B cell (primary cell): ENCODE results near the gene ZFAND5. TPM values are rescaled to one million over a fixed set of nuclear protein-coding genes. Genes with fewer than 3 reads are reported as not detected.

Experiments
- ATAC-seq: fragments of 200-7000 bp; cut with Tn5 transposase; one replicate; pipeline ENCODE4 v1.10.0; 2021; ENCODE audit warnings: low read depth, mild to moderate bottlenecking, moderate number of reproducible peaks, moderate library complexity
- CTCF ChIA-PET: fragments of 350-600 bp; sonication (Branson Sonifier 250); formaldehyde crosslinking; loops from one replicate; lab custom pipeline; 2021; ENCODE audit warnings: antibody characterized with exemption, inconsistent platforms; lab: Charles Lee
- POLR2A ChIA-PET: fragments of 350-600 bp; sonication (Branson Sonifier 250); formaldehyde crosslinking; loops from one replicate; lab custom pipeline; 2021; ENCODE audit warnings: antibody characterized with exemption; lab: Charles Lee
- DNase-seq: peaks from one replicate; pipeline ENCODE4 v3.0.0; 2013
- H2AFZ ChIP-seq: 2 replicates; pipeline ENCODE4 v1.6.1; 2012; ENCODE audit warnings: mild to moderate bottlenecking, low read depth, low read length; ENCODE audit not compliant: insufficient read depth, poor library complexity, severe bottlenecking
- H3K27ac ChIP-seq, 2 donors: 1 replicate in 1 of 2; 2 replicates in 1 of 2; pipeline ENCODE4 v1.5.1; 2012 to 2013; ENCODE audit warnings: low read length in 2 of 2, mild to moderate bottlenecking in 2 of 2, moderate library complexity in 1 of 2
- H3K27me3 ChIP-seq, 4 experiments: fragments of 200-600 bp in 1 of 4; sonication (generic) in 1 of 4; replicated peaks in 1 of 4; 1 replicate in 2 of 4; 2 replicates in 2 of 4; pipeline versions ENCODE4 v1.6.1 to v1.7.0; 2013 to 2016; ENCODE audit warnings: low read length in 3 of 4, mild to moderate bottlenecking in 2 of 4, mixed read lengths in 1 of 4, moderate library complexity in 1 of 4; ENCODE audit not compliant: insufficient read depth in 4 of 4, control insufficient read depth in 3 of 4; ENCODE audit errors: control extremely low read depth in 1 of 4
- H3K36me3 ChIP-seq, 2 experiments: replicated peaks in 1 of 2; 1 replicate in 1 of 2; 2 replicates in 1 of 2; pipeline versions ENCODE4 v1.6.1 to v1.7.1; 2013; ENCODE audit warnings: low read length in 1 of 2; ENCODE audit not compliant: insufficient read depth in 2 of 2, control insufficient read depth in 1 of 2; ENCODE audit errors: control extremely low read depth in 1 of 2, extremely low read depth in 1 of 2
- H3K4me1 ChIP-seq, 2 donors: fragments of 200-600 bp in 1 of 2; sonication (generic) in 1 of 2; 1 replicate in 1 of 2; 2 replicates in 1 of 2; pipeline versions ENCODE4 v1.5.1 to v1.6.1; 2013 to 2017; ENCODE audit warnings: low read length in 2 of 2; ENCODE audit not compliant: control insufficient read depth in 2 of 2, insufficient read depth in 2 of 2
- H3K4me2 ChIP-seq: replicated peaks from 2 replicates; pipeline ENCODE3; 2012; ENCODE audit warnings: mild to moderate bottlenecking, low read depth, low read length; ENCODE audit not compliant: poor library complexity, severe bottlenecking
- H3K4me3 ChIP-seq, 5 experiments: fragments of 200-600 bp in 1 of 5; sonication (generic) in 1 of 5; 1 replicate in 3 of 5; 2 replicates in 2 of 5; pipeline versions ENCODE4 v1.5.1 to v1.7.0; 2011 to 2016; ENCODE audit warnings: low read length in 4 of 5, mild to moderate bottlenecking in 4 of 5, low read depth in 2 of 5, control low read depth in 1 of 5, moderate library complexity in 1 of 5; ENCODE audit not compliant: insufficient read depth in 1 of 5; ENCODE audit errors: control extremely low read depth in 1 of 5, extremely low read depth in 1 of 5
- H3K79me2 ChIP-seq: fragments of 200-600 bp; sonication (generic); one replicate; pipeline ENCODE4 v1.6.0; 2016; ENCODE audit warnings: low read length; ENCODE audit not compliant: control insufficient read depth, insufficient read depth
- H3K9ac ChIP-seq: fragments of 200-600 bp; sonication (generic); 2 replicates; pipeline ENCODE4 v1.6.1; 2017; ENCODE audit warnings: mild to moderate bottlenecking, low read length, moderate library complexity
- H3K9me3 ChIP-seq, 3 donors: one replicate each; pipeline versions ENCODE4 v1.6.1 to v1.7.1; 2013; ENCODE audit warnings: low read length in 2 of 3; ENCODE audit not compliant: control insufficient read depth in 2 of 3, insufficient read depth in 1 of 3; ENCODE audit errors: control extremely low read depth in 1 of 3
- H4K20me1 ChIP-seq: 2 replicates; pipeline ENCODE4 v1.6.0; 2012; ENCODE audit warnings: mild to moderate bottlenecking, low read length; ENCODE audit not compliant: insufficient read depth, control insufficient read depth, poor library complexity, severe bottlenecking
- H3K27ac Mint-ChIP-seq: one replicate; pipeline ENCODE4 v1.8.0; 2021; ENCODE audit warnings: mixed read lengths
- H3K27me3 Mint-ChIP-seq: one replicate; pipeline ENCODE4 v1.8.0; 2021; ENCODE audit warnings: mixed read lengths
- H3K4me1 Mint-ChIP-seq: one replicate; pipeline ENCODE4 v1.8.0; 2021; ENCODE audit warnings: mixed read lengths
- H3K4me3 Mint-ChIP-seq: one replicate; pipeline ENCODE4 v1.8.0; 2021; ENCODE audit warnings: mixed read lengths
- H3K9me3 Mint-ChIP-seq: one replicate; pipeline ENCODE4 v1.8.0; 2022; ENCODE audit warnings: mixed read lengths; ENCODE audit not compliant: insufficient read depth
- CTCF ChIP-seq: fragments of 200-600 bp; IDR thresholded peaks from one replicate; pipeline ENCODE4 v1.8.0; 2022; ENCODE audit warnings: antibody characterized with exemption, mild to moderate bottlenecking
- EZH2 ChIP-seq: IDR thresholded peaks from 2 replicates; pipeline ENCODE4 v1.6.1; 2012; ENCODE audit warnings: borderline replicate concordance, low read depth, mild to moderate bottlenecking, moderate library complexity, low read length; ENCODE audit not compliant: insufficient read depth, poor library complexity, severe bottlenecking
- WGBS: methylation state at CpG from one replicate; pipeline ENCODE4 v1.1.5; 2013; ENCODE audit warnings: missing lambda C conversion rate; ENCODE audit not compliant: insufficient coverage; 5-methylcytosine and 5-hydroxymethylcytosine counted together
- intact Hi-C: fragments of 100-400 bp; cut with micrococcal nuclease; formaldehyde crosslinking; loops from one replicate; pipeline ENCODE4 v1.10.0; 2022
- polyA plus RNA-seq: library from polyadenylated mRNA; depleted of rRNA; stranded (reverse); fragments of >200 nt; gene quantifications from 2 replicates; pipeline ENCODE4 v1.2.3, GENCODE V29; 2012
- total RNA-seq, 2 donors: library from RNA; stranded (reverse); fragments of 120-200 nt in 1 of 2; gene quantifications; 1 replicate in 1 of 2; 2 replicates in 1 of 2; pipeline versions ENCODE4 v1.2.3 to v1.2.4, GENCODE V29; 2013 to 2022

Gene ZFAND5
- total and polyA plus RNA-seq, 2 donors (not counting 1 experiment from before 2014, with no cell fraction given) = 95.3 to 162 TPM

DNA sequence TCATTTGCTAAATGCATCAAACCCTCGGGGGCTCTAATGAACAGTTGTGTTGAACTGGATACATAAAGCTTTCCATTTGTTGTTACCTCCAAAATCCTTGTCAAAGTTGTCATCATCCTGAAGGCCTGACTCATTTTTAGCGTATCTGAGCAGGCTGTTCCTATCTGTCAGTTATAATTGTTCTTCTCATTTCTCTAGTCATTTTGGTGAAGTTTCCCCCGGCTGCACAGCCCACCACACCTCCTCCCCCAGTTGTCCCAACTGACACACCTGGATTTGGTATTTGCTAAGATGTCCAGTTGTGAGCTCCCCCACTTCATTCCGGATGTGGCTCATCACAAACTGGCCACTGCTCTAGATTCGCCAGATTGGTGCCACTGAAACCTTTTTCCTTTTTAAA, 27.7 kb downstream of the ZFAND5 start:
- ChIA-PET POLR2A (no interaction called here), CTCF (no interaction called here)
- TF ChIP-seq CTCF = no peak
- TF ChIP-seq EZH2 = no peak
- H3K4me1 Mint-ChIP-seq = no peaks in the 10 kb centered on the region
- H3K9me3 Mint-ChIP-seq = no peaks in the 10 kb centered on the region
- Histone ChIP-seq H3K4me1 (no peaks in the 10 kb centered on the region), H4K20me1 (no peaks in the 10 kb centered on the region), H3K4me3 (no peak overlapping the region), H3K9ac (no peak overlapping the region), H2AFZ (no peak overlapping the region), H3K4me2 (no peak overlapping the region), H3K9me3 (no peaks in the 10 kb centered on the region), H3K36me3 (peaks cover 2% of the 10 kb centered on the region in 2 experiments), H3K27ac (no peak overlapping the region), H3K79me2 (no peaks in the 10 kb centered on the region), H3K27me3 (no peaks in the 10 kb centered on the region)
- no peak for ATAC-seq
- no peak overlapping the region for H3K27ac Mint-ChIP-seq
- H3K4me3 Mint-ChIP-seq = no peak overlapping the region
- peaks cover 3% of the 10 kb centered on the region for H3K27me3 Mint-ChIP-seq
- 100% methylated on average over 1 of the region's 5 CpGs for WGBS
- intact Hi-C loops = no loop called here
- no peak for DNase-seq

- ATAC-seq (no peak), DNase-seq (no peak)
- POLR2A ChIA-PET = no interaction called here
- 100% methylated on average over 1 of the region's 6 CpGs for WGBS
- no peaks in the 10 kb centered on the region for H4K20me1 ChIP-seq
- H3K27ac ChIP-seq = no peak overlapping the region
- Mint-ChIP-seq H3K9me3 (no peaks in the 10 kb centered on the region), H3K27ac (no peak overlapping the region), H3K27me3 (peaks cover 8% of the 10 kb centered on the region), H3K4me1 (no peaks in the 10 kb centered on the region), H3K4me3 (no peak overlapping the region)
- no peaks in the 10 kb centered on the region for H3K27me3 ChIP-seq
- H3K4me1 ChIP-seq = no peaks in the 10 kb centered on the region
- H3K9ac ChIP-seq = no peak overlapping the region
- peaks cover 2% of the 10 kb centered on the region in 2 experiments for H3K36me3 ChIP-seq
- H3K4me3 ChIP-seq = no peak overlapping the region
- CTCF ChIA-PET = interaction anchor here (1.0 kb wide), 1 partner anchor 27 kb away, joined by 3 read pairs; no protein-coding TSS in a partner anchor
- H3K79me2 ChIP-seq = no peaks in the 10 kb centered on the region
- no peak for TF ChIP-seq CTCF
- TF ChIP-seq EZH2 = no peak
- no peak overlapping the region for H3K4me2 ChIP-seq
- H3K9me3 ChIP-seq = no peaks in the 10 kb centered on the region
- H2AFZ ChIP-seq = no peak overlapping the region
- intact Hi-C loops = no loop called here
Measured at GRCh38 chr9:72334658-72335337, 30.2 kb downstream of the ZFAND5 start.
